Stomach (tissue), 4 donors: ENCODE data around the gene FUCA1.

ENCODE experiments used
- EP300 ChIP-seq: sonication (generic); formaldehyde crosslinking; IDR thresholded peaks from one replicate; pipeline ENCODE4 v1.6.1; 2017; ENCODE audit warnings: antibody characterized with exemption
- POLR2AphosphoS5 ChIP-seq, 3 donors: sonication (generic); formaldehyde crosslinking; IDR thresholded peaks; one replicate each; pipeline ENCODE4 v1.6.1; 2016; ENCODE audit warnings: antibody characterized with exemption in 3 of 3
- TF ChIP-seq, protein P1 (sequence below), 7 experiments: fragments of 450-650 bp in 4 of 7; fragments of 200-600 bp in 3 of 7; sonication (generic) in 3 of 7; IDR thresholded peaks; one replicate each; pipeline ENCODE4 v1.5.1; 2016 to 2019; ENCODE audit warnings: antibody characterized with exemption in 7 of 7, control low read depth in 2 of 7, mild to moderate bottlenecking in 1 of 7

DNA sequence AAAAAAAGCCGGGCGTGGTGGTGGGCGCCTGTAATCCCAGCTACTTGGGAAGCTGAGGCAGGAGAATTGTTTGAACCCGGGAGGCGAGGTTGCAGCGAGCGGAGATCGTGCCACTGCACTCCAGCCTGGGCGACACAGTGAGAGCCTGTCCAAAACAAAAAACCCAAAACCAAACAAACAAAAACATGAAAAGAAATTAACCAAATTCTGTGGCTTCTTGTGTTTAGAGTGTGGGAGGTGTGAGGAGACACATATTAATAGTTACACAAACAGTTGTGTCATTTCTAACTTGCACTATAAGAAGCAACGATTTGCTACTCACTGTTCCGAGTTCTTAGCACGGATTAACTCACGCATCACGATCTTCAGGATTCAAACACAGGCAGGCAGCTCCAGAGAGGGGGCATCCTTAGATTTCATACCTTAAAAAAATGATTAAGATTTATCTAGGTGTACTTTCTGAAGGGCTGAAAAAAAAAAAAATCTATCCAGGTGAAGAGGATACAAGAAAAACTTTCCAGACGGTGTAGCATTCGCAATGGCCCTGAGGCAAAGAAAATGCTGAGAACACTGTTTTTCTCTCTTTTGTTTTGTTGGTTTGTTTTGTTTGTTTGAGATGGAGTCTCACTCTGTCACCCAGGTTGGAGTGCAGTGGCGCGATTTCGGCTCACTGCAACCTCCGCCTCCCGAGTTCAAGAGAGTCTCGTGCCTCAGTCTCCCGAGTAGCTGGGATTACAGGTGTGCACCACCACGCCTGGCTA, 42.1 kb downstream of the FUCA1 start:
- TF ChIP-seq, protein P1, sequence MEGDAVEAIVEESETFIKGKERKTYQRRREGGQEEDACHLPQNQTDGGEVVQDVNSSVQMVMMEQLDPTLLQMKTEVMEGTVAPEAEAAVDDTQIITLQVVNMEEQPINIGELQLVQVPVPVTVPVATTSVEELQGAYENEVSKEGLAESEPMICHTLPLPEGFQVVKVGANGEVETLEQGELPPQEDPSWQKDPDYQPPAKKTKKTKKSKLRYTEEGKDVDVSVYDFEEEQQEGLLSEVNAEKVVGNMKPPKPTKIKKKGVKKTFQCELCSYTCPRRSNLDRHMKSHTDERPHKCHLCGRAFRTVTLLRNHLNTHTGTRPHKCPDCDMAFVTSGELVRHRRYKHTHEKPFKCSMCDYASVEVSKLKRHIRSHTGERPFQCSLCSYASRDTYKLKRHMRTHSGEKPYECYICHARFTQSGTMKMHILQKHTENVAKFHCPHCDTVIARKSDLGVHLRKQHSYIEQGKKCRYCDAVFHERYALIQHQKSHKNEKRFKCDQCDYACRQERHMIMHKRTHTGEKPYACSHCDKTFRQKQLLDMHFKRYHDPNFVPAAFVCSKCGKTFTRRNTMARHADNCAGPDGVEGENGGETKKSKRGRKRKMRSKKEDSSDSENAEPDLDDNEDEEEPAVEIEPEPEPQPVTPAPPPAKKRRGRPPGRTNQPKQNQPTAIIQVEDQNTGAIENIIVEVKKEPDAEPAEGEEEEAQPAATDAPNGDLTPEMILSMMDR (IDR thresholded peaks at IDR 0.05) = no peak
- no peak for TF ChIP-seq EP300
- no peak for TF ChIP-seq POLR2AphosphoS5 (IDR thresholded peaks at IDR 0.05)
